ENCODE data around the gene ACIN1.

Gene ACIN1

GRCh38 chr14:23104591-23105347 is 9.8 kb upstream of the ACIN1 start, which contains the start of gene CIROP:
CIROP (minus strand) TSS chr14:23104989; CDS start chr14:23104920, 69 bp downstream.
- no peak for DNase-seq (ENCODE audit: low spot score in 2 of 2)
- Mint-ChIP-seq H3K27me3 (no peaks in the 10 kb centered on the region), H3K4me3 (no peak within 1 kb of the TSS), H3K27ac (no peak within 1 kb of the TSS), H3K36me3 (peaks cover under 1% of the 10 kb centered on the region), H3K9me3 (no peaks in the 10 kb centered on the region), H3K4me1 (peaks cover 7% of the 10 kb centered on the region)
- no peak for ATAC-seq (ENCODE audit: low read depth)

- Mint-ChIP-seq H3K27me3 (no peaks in the 10 kb centered on the region), H3K4me1 (peaks cover 8% of the 10 kb centered on the region), H3K4me3 (no peak overlapping the region), H3K9me3 (no peaks in the 10 kb centered on the region), H3K36me3 (peaks cover 5% of the 10 kb centered on the region), H3K27ac (no peak overlapping the region)
- DNase-seq (ENCODE audit: low spot score in 2 of 2) (no peak), ATAC-seq (ENCODE audit: low read depth) (no peak)
These were observed 9.2 kb upstream of the ACIN1 start for GRCh38 chr14:23104070-23104590.

DNA sequence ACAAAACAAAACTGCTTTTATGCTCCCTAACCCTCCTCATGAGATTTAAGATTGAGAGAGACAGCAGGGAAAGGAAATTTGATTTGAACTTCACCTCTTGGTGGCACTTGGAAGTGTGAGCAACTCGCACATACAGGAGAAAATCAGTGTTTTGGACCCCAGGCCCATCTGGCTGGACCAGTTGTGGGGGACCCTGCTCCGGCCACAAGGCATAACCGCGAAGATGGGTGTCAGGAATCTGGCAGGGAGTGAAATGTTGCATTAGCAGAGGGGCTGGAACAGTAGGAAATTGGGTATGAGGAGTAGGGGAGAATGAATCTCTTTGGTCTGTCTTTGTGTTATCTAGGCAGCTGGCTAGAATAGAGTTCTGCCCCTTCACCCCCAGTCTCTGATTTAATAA is 8.6 kb upstream of the ACIN1 start:
- H3K9me3 Mint-ChIP-seq = no peaks in the 10 kb centered on the region
- no peak for DNase-seq (ENCODE audit: low spot score in 2 of 2)
- peaks cover 6% of the 10 kb centered on the region for H3K36me3 Mint-ChIP-seq
- no peak overlapping the region for H3K4me3 Mint-ChIP-seq
- peaks cover 9% of the 10 kb centered on the region for H3K4me1 Mint-ChIP-seq
- ATAC-seq (ENCODE audit: low read depth) = no peak
- H3K27ac Mint-ChIP-seq = no peak overlapping the region
- no peaks in the 10 kb centered on the region for H3K27me3 Mint-ChIP-seq

DNA sequence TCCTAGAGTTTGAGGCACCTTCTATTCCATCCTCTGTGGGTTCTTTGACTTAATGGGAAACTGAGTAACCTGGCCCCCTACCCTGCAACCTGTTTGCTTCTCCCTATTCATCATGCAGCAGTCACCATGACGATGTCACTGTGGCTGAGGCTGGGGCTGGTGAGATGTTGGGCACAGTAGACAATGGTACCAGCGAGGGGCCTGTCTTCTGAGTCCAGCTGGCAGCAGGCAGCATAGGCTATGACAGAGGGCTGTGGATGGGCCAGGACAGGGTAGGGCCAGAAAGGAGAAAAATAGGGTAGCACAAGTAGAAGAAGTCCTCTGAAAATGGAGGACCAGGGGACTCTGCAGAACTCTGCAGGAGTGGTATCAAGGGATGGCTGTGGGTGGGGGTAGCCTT is 7.9 kb upstream of the ACIN1 start:
- Mint-ChIP-seq H3K27me3 (no peaks in the 10 kb centered on the region), H3K4me3 (no peak overlapping the region), H3K4me1 (peaks cover 9% of the 10 kb centered on the region), H3K27ac (no peak overlapping the region), H3K36me3 (peaks cover 6% of the 10 kb centered on the region), H3K9me3 (no peaks in the 10 kb centered on the region)
- ATAC-seq (ENCODE audit: low read depth) = no peak
- no peak for DNase-seq (ENCODE audit: low spot score in 2 of 2)

DNA sequence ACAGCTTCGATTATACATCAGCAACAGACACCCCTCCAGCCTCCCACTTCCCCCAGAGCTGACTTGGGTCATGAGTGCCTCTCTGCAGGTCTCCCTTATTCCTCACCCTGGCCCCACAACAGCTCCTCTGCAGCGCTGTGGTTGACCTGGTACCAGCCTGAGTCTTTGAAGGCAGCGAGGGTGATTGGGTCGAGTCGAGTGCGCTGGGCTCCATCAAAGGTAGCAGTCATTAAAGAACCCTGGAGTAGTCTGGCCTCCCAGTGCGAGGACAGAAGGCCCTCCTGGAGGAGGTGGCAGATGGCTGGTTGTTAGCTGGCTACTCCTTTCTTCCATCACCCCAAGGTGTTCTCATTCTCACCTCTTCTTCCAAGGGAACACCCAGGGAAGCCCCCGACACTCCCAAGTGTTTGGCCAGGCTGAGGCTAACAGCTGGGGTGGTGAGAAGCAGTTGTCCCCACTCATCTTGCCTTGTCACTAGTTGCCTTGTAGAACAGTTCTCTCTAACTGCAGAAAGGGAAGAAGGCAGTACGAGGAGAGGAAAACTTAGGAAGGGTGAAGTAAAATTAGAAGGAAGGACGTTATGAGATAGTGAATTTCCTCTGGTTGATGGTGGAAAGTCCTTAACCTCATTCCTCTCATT is 7.2 kb upstream of the ACIN1 start:
- Mint-ChIP-seq H3K27me3 (no peaks in the 10 kb centered on the region), H3K4me3 (no peak overlapping the region), H3K4me1 (peaks cover 15% of the 10 kb centered on the region), H3K9me3 (no peaks in the 10 kb centered on the region), H3K36me3 (peaks cover 8% of the 10 kb centered on the region), H3K27ac (no peak overlapping the region)
- DNase-seq (ENCODE audit: low spot score in 2 of 2) (no peak), ATAC-seq (ENCODE audit: low read depth) (no peak)

GRCh38 chr14:23101213-23101970 is 6.5 kb upstream of the ACIN1 start:
- Mint-ChIP-seq H3K27ac (no peak overlapping the region), H3K36me3 (peaks cover 8% of the 10 kb centered on the region), H3K27me3 (no peaks in the 10 kb centered on the region), H3K4me3 (no peak overlapping the region), H3K9me3 (no peaks in the 10 kb centered on the region), H3K4me1 (peaks cover 18% of the 10 kb centered on the region)
- no peak for ATAC-seq (ENCODE audit: low read depth)
- DNase-seq (ENCODE audit: low spot score in 2 of 2) = no peak

DNA sequence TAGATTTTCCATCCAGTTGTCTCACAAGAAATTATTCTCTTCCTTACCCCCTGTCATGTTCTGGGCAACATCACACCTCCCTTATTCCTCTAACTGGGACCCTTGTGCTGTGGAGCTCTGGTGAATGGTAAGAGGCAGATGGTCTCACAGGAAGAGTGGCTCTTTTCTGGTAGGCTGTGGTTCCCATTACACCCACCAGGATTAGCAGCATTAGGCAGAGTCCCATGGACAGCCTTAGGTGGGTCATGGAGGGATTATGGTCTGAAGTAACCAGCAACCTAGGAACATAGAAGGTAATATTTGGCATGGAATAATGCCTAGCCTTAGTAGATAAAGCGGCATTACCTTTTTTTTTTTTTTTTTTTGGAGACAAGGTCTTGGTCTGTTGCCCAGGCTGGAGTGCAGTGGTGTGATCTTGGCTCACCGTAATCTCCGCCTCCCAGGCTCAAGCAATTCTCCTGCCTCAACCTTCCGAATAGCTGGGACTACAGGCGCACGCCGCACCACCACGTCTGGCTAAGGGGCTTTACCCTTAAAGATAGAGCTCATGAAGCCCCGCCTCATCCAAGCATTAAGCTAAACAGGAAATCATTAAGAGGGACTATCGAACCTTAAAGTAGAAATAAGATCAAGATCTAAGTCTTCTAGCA is 4.4 kb upstream of the ACIN1 start:
- no peak for ATAC-seq (ENCODE audit: low read depth)
- Mint-ChIP-seq H3K27me3 (no peaks in the 10 kb centered on the region), H3K9me3 (no peaks in the 10 kb centered on the region), H3K4me3 (no peak overlapping the region), H3K4me1 (peaks cover 15% of the 10 kb centered on the region), H3K27ac (no peak overlapping the region), H3K36me3 (peaks cover 8% of the 10 kb centered on the region)
- DNase-seq (ENCODE audit: low spot score in 2 of 2) = no peak

DNA sequence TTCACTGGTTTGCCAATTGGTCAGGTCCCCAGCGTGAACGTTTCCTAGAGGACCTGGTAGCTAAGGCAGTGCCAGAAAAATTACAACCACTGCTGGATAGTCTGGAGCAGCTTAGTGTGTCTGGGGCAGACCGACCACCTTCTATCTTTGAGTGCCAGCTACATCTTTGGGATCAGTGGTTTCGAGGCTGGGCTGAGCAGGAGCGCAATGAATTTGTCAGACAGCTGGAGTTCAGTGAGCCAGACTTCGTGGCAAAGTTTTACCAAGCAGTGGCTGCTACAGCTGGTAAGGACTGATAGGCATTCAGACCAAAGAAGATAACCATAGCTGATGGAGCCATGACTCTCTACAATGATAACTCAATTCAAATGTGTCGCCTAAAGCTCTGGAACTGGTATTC is 2.9 kb upstream of the ACIN1 start:
- Mint-ChIP-seq H3K4me3 (no peak overlapping the region), H3K36me3 (peaks cover 8% of the 10 kb centered on the region), H3K27ac (no peak overlapping the region), H3K27me3 (no peaks in the 10 kb centered on the region), H3K4me1 (peaks cover 19% of the 10 kb centered on the region), H3K9me3 (no peaks in the 10 kb centered on the region)
- ATAC-seq (ENCODE audit: low read depth) (no peak), DNase-seq (ENCODE audit: low spot score in 2 of 2) (no peak)

GRCh38 chr14:23095196-23096108 is 516 bp upstream of the ACIN1 start, which contains the start of gene C14orf119:
C14orf119 (plus strand) TSS chr14:23095505; CDS start chr14:23097659, 2,154 bp downstream.
- no peak within 1 kb of the TSS for H3K27ac Mint-ChIP-seq
- peak in 1 of 2 donors; percentile 99 for DNase-seq (ENCODE audit: low spot score in 2 of 2)
- H3K36me3 Mint-ChIP-seq = peaks cover 13% of the 10 kb centered on the region
- no peak within 1 kb of the TSS for H3K4me3 Mint-ChIP-seq
- ATAC-seq (ENCODE audit: low read depth) = peak; percentile 83
- no peaks in the 10 kb centered on the region for H3K27me3 Mint-ChIP-seq
- H3K9me3 Mint-ChIP-seq = no peaks in the 10 kb centered on the region
- H3K4me1 Mint-ChIP-seq = peaks cover 24% of the 10 kb centered on the region

- Mint-ChIP-seq H3K27ac (no peak overlapping the region), H3K4me1 (peaks cover 26% of the 10 kb centered on the region), H3K4me3 (no peak overlapping the region), H3K9me3 (no peaks in the 10 kb centered on the region), H3K27me3 (no peaks in the 10 kb centered on the region), H3K36me3 (peaks cover 18% of the 10 kb centered on the region)
- ATAC-seq (ENCODE audit: low read depth) (no peak), DNase-seq (ENCODE audit: low spot score in 2 of 2) (no peak)
These were observed 808 bp downstream of the ACIN1 start for GRCh38 chr14:23093991-23094665.

- H3K36me3 Mint-ChIP-seq = peaks cover 17% of the 10 kb centered on the region
- peak overlapping the region; percentile 38 for H3K4me3 Mint-ChIP-seq
- H3K4me1 Mint-ChIP-seq = peaks cover 25% of the 10 kb centered on the region
- H3K27me3 Mint-ChIP-seq = no peaks in the 10 kb centered on the region
- H3K27ac Mint-ChIP-seq = no peak overlapping the region
- DNase-seq (ENCODE audit: low spot score in 2 of 2) = no peak
- H3K9me3 Mint-ChIP-seq = no peaks in the 10 kb centered on the region
- ATAC-seq (ENCODE audit: low read depth) = no peak
These were observed 1.4 kb downstream of the ACIN1 start for GRCh38 chr14:23093526-23093925.

- Mint-ChIP-seq H3K4me3 (peak overlapping the region; percentile 38), H3K27me3 (no peaks in the 10 kb centered on the region), H3K27ac (no peak overlapping the region), H3K4me1 (peaks cover 25% of the 10 kb centered on the region), H3K9me3 (no peaks in the 10 kb centered on the region), H3K36me3 (peaks cover 19% of the 10 kb centered on the region)
- ATAC-seq (ENCODE audit: low read depth) (no peak), DNase-seq (ENCODE audit: low spot score in 2 of 2) (no peak)
These were observed 1.8 kb downstream of the ACIN1 start for GRCh38 chr14:23093104-23093503.
